ENCODE data around the gene INPP1.

INPP1 gene

GRCh38 chr2:190365499-190366204 lies 22.3 kb downstream of the INPP1 start:
- DNase-seq: no peak

- DNase-seq: no peak
These were observed 22.9 kb downstream of the INPP1 start for GRCh38 chr2:190366248-190366753.

- DNase-seq: no peak
These were observed 23.7 kb downstream of the INPP1 start for GRCh38 chr2:190367091-190367490.

GRCh38 chr2:190369635-190370034 lies 26.2 kb downstream of the INPP1 start:
- DNase-seq: no peak

- DNase-seq: no peak
These were observed 32.7 kb downstream of the INPP1 start for GRCh38 chr2:190376083-190376482.

GRCh38 chr2:190376591-190377245 lies 33.3 kb downstream of the INPP1 start:
- DNase-seq: no peak

- no peak for DNase-seq
These were observed 35.5 kb downstream of the INPP1 start for GRCh38 chr2:190378880-190379237.

GRCh38 chr2:190379249-190379964 lies 36.0 kb downstream of the INPP1 start:
- no peak for DNase-seq

- no peak for DNase-seq
These were observed 37.6 kb downstream of the INPP1 start for GRCh38 chr2:190380962-190381412.

GRCh38 chr2:190382851-190383250 lies 39.5 kb downstream of the INPP1 start:
- DNase-seq: peak; percentile 75

GRCh38 chr2:190387422-190387821 lies 44.0 kb downstream of the INPP1 start:
- no peak for DNase-seq

GRCh38 chr2:190396271-190396670 lies 52.9 kb downstream of the INPP1 start:
- DNase-seq: no peak

- no peak for DNase-seq
These were observed 59.7 kb downstream of the INPP1 start for GRCh38 chr2:190402986-190403603.

GRCh38 chr2:190404487-190404886 lies 61.1 kb downstream of the INPP1 start:
- DNase-seq: no peak

GRCh38 chr2:190405070-190405469 lies 61.7 kb downstream of the INPP1 start:
- no peak for DNase-seq

GRCh38 chr2:190405995-190406394 lies 62.6 kb downstream of the INPP1 start:
- no peak for DNase-seq

- no peak for DNase-seq
These were observed 63.4 kb downstream of the INPP1 start for GRCh38 chr2:190406805-190407204.

GRCh38 chr2:190407246-190407661 lies 63.9 kb downstream of the INPP1 start:
- DNase-seq: peak; percentile 86

GRCh38 chr2:190407662-190408537 lies 64.5 kb downstream of the INPP1 start, which contains the start of gene MFSD6:
Gene MFSD6, plus strand, starts transcription at chr2:190408355. Its CDS starts 27,675 bp downstream, at chr2:190436030.
- no peak for DNase-seq

GRCh38 chr2:190408538-190409271 lies 65.3 kb downstream of the INPP1 start:
- peak; percentile 87 for DNase-seq

- no peak for DNase-seq
These were observed 66.2 kb downstream of the INPP1 start for GRCh38 chr2:190409616-190410015.

All from CD4-positive, alpha-beta T cell treated with Interleukin-17A for 1 hour (primary cell).